Panc1 (cell line): Measurements from ENCODE around the gene GFRA1. TPM values are rescaled to one million over a fixed set of nuclear protein-coding genes. Genes with fewer than 3 reads are reported as not detected.

ENCODE experiments used
- ATAC-seq: fragments of 200-7000 bp; cut with Tn5 transposase; 2 replicates; pipeline ENCODE4 v1.9.1; 2020; ENCODE audit warnings: mild to moderate bottlenecking, moderate library complexity
- BruUV-seq: library from RNA; stranded (reverse); fragments of 400-500 nt; replicated peaks from 2 replicates; lab custom pipeline; 2021; lab: Mats Ljungman, UMichigan
- CTCF ChIA-PET: fragments of 300-600 bp; sonication (Branson Sonifier 250); formaldehyde crosslinking; loops from one replicate; lab custom pipeline; 2022; ENCODE audit warnings: antibody characterized with exemption; lab: Charles Lee
- POLR2A ChIA-PET: fragments of 300-600 bp; sonication (Branson Sonifier 250); formaldehyde crosslinking; loops from one replicate; lab custom pipeline; 2022; ENCODE audit warnings: antibody characterized with exemption; lab: Charles Lee
- DNase-seq: peaks from one replicate; pipeline ENCODE4 v3.0.0-alpha.2; 2010; ENCODE audit warnings: low read depth, low spot score
- H3K27ac ChIP-seq: 2 replicates; pipeline ENCODE4 v1.5.1; 2011; ENCODE audit warnings: mild to moderate bottlenecking, low read length, inconsistent platforms
- H3K27me3 ChIP-seq: fragments of 200-500 bp; sonication (Bioruptor generic); 2 replicates; pipeline ENCODE4 v1.6.0; 2014; ENCODE audit warnings: low read length, inconsistent platforms; ENCODE audit not compliant: control insufficient read depth, insufficient read depth
- H3K36me3 ChIP-seq: fragments of 200-500 bp; sonication (Bioruptor generic); 2 replicates; pipeline ENCODE4 v1.5.1; 2014; ENCODE audit warnings: inconsistent platforms, mild to moderate bottlenecking, low read length, moderate library complexity; ENCODE audit not compliant: control insufficient read depth, insufficient read depth
- H3K4me1 ChIP-seq: 2 replicates; pipeline ENCODE4 v1.5.1; 2011; ENCODE audit warnings: inconsistent platforms, mild to moderate bottlenecking, low read length, moderate library complexity; ENCODE audit not compliant: control insufficient read depth, insufficient read depth
- H3K4me3 ChIP-seq, 2 experiments: 2 replicates each; pipeline ENCODE4 v1.5.1; 2011 to 2012; ENCODE audit warnings: low read depth in 2 of 2, low read length in 2 of 2, mild to moderate bottlenecking in 2 of 2, inconsistent platforms in 1 of 2, moderate library complexity in 1 of 2
- H3K9me3 ChIP-seq: fragments of 200-500 bp; sonication (Bioruptor generic); 2 replicates; pipeline ENCODE4 v1.5.1; 2014; ENCODE audit warnings: low read depth, mild to moderate bottlenecking, inconsistent platforms, low read length, moderate library complexity; ENCODE audit not compliant: control insufficient read depth, insufficient read depth
- CTCF ChIP-seq: fragments of 450-650 bp; IDR thresholded peaks from 2 replicates; pipeline ENCODE4 v1.5.1; 2017; ENCODE audit warnings: mild to moderate bottlenecking
- POLR2AphosphoS5 ChIP-seq: IDR thresholded peaks from 2 replicates; pipeline ENCODE4 v1.6.1; 2012; ENCODE audit warnings: mild to moderate bottlenecking, low read depth, low read length, moderate library complexity
- REST ChIP-seq, 2 experiments: IDR thresholded peaks; 2 replicates each; pipeline ENCODE4 v1.6.1; 2011 to 2012; ENCODE audit warnings: low read depth in 2 of 2, control low read depth in 1 of 2, low read length in 1 of 2, mild to moderate bottlenecking in 1 of 2, moderate library complexity in 1 of 2; ENCODE audit not compliant: insufficient read depth in 1 of 2
- SIN3A ChIP-seq: IDR thresholded peaks from 2 replicates; pipeline ENCODE4 v1.6.1; 2012; ENCODE audit warnings: low read depth, mild to moderate bottlenecking, low read length, moderate library complexity, borderline replicate concordance; ENCODE audit not compliant: insufficient read depth
- TCF7L2 ChIP-seq: IDR thresholded peaks from 2 replicates; pipeline ENCODE4 v1.6.1; 2011; ENCODE audit warnings: mild to moderate bottlenecking, low read depth, low read length, inconsistent platforms
- in situ Hi-C: cut with HindIII; loops from 2 replicates; pipeline ENCODE4 v1.10.0; 2016; ENCODE audit warnings: low sequenced_read_pairs, low pct_unique_long_range_greater_than_20kb
- intact Hi-C: fragments of 100-400 bp; cut with micrococcal nuclease; formaldehyde crosslinking; loops from one replicate; pipeline ENCODE4 v1.10.0; 2022; ENCODE audit not compliant: unreplicated experiment
- total RNA-seq: library from RNA; stranded (reverse); gene quantifications from one replicate; pipeline ENCODE4 v1.2.1, GENCODE V29; 2021; ENCODE audit not compliant: unreplicated experiment

The GFRA1 gene
- total RNA-seq, 1 experiment from 2014 or later = 0.10 TPM

- intact Hi-C loops = no loop called here
- Histone ChIP-seq H3K27me3 (no peaks in the 10 kb centered on the region), H3K4me1 (no peaks in the 10 kb centered on the region), H3K9me3 (no peaks in the 10 kb centered on the region), H3K27ac (no peak overlapping the region), H3K4me3 (no peak overlapping the region), H3K36me3 (no peaks in the 10 kb centered on the region)
- CTCF ChIA-PET = no interaction called here
- DNase-seq = no peak
- ATAC-seq = no peak
- in situ Hi-C loops = no loop called here
- no TSS peak for BruUV-seq
- no peak for TF ChIP-seq SIN3A
- no peak for TF ChIP-seq REST (IDR thresholded peaks at IDR 0.05; ENCODE audit: insufficient read depth in 1 of 2, low read depth in 2 of 2, low read length in 1 of 2)
- TF ChIP-seq TCF7L2 = no peak
- no peak for TF ChIP-seq POLR2AphosphoS5
- TF ChIP-seq CTCF = no peak
- POLR2A ChIA-PET = no interaction called here
Observed at GRCh38 chr10:116011929-116012328, 261.1 kb downstream of the GFRA1 start.

- in situ Hi-C loops (no loop called here), intact Hi-C loops (no loop called here)
- no TSS peak for BruUV-seq
- H3K4me3 ChIP-seq = no peak overlapping the region
- CTCF ChIA-PET = no interaction called here
- no peak for TF ChIP-seq SIN3A
- no peak for TF ChIP-seq REST (IDR thresholded peaks at IDR 0.05; ENCODE audit: insufficient read depth in 1 of 2, low read depth in 2 of 2, low read length in 1 of 2)
- no peak for TF ChIP-seq CTCF
- TF ChIP-seq TCF7L2 = no peak
- TF ChIP-seq POLR2AphosphoS5 = no peak
- ATAC-seq = no peak
- H3K27me3 ChIP-seq = no peaks in the 10 kb centered on the region
- H3K4me1 ChIP-seq = no peaks in the 10 kb centered on the region
- H3K9me3 ChIP-seq = no peaks in the 10 kb centered on the region
- POLR2A ChIA-PET = no interaction called here
- no peak for DNase-seq
- H3K27ac ChIP-seq = no peak overlapping the region
- H3K36me3 ChIP-seq = no peaks in the 10 kb centered on the region
Observed at GRCh38 chr10:116007256-116007891, 265.6 kb downstream of the GFRA1 start.
